Lower lobe of right lung (tissue), 2 donors: ENCODE measurements around the gene CCDC86. TPM values are rescaled to one million over a fixed set of nuclear protein-coding genes. Genes with fewer than 3 reads are reported as not detected.
A peak's percentile ranks its signal among the peaks of the same experiment; 100 is the strongest.

ENCODE experiments used
- ATAC-seq, 2 donors: fragments of 200-7000 bp; cut with Tn5 transposase; one replicate each; pipeline ENCODE4 v1.9.1; 2020 to 2022; ENCODE audit warnings: mild to moderate bottlenecking in 2 of 2, moderate library complexity in 2 of 2
- DNase-seq: peaks from one replicate; pipeline ENCODE4 v3.0.0-alpha.2; 2020
- H3K27ac ChIP-seq: fragments of 200-600 bp; one replicate; pipeline ENCODE4 v1.8.0; 2022
- H3K27me3 ChIP-seq: fragments of 200-600 bp; one replicate; pipeline ENCODE4 v1.8.0; 2022; ENCODE audit warnings: low read depth
- H3K36me3 ChIP-seq: fragments of 200-600 bp; one replicate; pipeline ENCODE4 v1.8.0; 2022; ENCODE audit warnings: mild to moderate bottlenecking
- H3K4me1 ChIP-seq: fragments of 200-600 bp; one replicate; pipeline ENCODE4 v1.8.0; 2022
- H3K4me3 ChIP-seq: fragments of 200-600 bp; one replicate; pipeline ENCODE4 v1.8.0; 2022; ENCODE audit warnings: mild to moderate bottlenecking
- H3K9me3 ChIP-seq: fragments of 200-600 bp; one replicate; pipeline ENCODE4 v1.8.0; 2022
- intact Hi-C: fragments of 100-400 bp; cut with DNase I; formaldehyde crosslinking; loops from one replicate; pipeline ENCODE4 v1.11.0; 2022
- total RNA-seq: library from RNA; stranded (reverse); fragmentation: NEBNext Ultra II Directional; extraction: Animal tissue kit (Norgen Biotek cat#: 25700); gene quantifications from one replicate; pipeline ENCODE4 v1.2.1, GENCODE V29; 2021
- TF ChIP-seq, protein P1 (sequence below): fragments of 200-600 bp; IDR thresholded peaks from one replicate; pipeline ENCODE4 v1.8.0; 2022; ENCODE audit warnings: antibody characterized with exemption, mild to moderate bottlenecking
- donor health status: DM: no; HTN: yes; CAD: no; lungs with severe emphysema.

CCDC86 gene
- total RNA-seq, 1 donor from 2014 or later: 12.6 TPM

DNA sequence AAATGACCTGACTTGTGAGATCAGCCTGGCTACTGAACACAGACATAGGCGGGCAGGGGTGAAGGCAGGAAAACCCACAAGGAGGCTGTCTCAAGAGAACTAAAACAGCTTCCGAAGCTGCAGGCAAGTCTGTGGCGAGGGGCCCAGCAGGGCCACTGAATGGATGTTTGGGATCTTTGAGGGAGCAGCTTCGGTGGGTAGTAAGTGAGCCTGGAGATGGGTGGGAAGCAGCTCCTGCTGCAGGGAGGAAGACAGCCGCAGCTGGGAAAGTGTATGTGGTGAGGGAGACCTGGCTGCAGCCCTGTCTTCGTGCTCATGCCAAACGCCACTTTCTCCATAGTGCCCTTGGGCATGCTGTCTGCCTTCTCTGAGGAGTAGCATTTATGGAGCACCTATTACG is 3.4 kb downstream of the CCDC86 start:
- peaks cover 31% of the 10 kb centered on the region for H3K36me3 ChIP-seq
- DNase-seq (no peak), ATAC-seq (no peak)
- TF ChIP-seq, protein P1, sequence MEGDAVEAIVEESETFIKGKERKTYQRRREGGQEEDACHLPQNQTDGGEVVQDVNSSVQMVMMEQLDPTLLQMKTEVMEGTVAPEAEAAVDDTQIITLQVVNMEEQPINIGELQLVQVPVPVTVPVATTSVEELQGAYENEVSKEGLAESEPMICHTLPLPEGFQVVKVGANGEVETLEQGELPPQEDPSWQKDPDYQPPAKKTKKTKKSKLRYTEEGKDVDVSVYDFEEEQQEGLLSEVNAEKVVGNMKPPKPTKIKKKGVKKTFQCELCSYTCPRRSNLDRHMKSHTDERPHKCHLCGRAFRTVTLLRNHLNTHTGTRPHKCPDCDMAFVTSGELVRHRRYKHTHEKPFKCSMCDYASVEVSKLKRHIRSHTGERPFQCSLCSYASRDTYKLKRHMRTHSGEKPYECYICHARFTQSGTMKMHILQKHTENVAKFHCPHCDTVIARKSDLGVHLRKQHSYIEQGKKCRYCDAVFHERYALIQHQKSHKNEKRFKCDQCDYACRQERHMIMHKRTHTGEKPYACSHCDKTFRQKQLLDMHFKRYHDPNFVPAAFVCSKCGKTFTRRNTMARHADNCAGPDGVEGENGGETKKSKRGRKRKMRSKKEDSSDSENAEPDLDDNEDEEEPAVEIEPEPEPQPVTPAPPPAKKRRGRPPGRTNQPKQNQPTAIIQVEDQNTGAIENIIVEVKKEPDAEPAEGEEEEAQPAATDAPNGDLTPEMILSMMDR: no peak
- H3K9me3 ChIP-seq: no peaks in the 10 kb centered on the region
- no peak overlapping the region for H3K27ac ChIP-seq
- peaks cover 36% of the 10 kb centered on the region for H3K4me1 ChIP-seq
- intact Hi-C loops: no loop called here
- no peaks in the 10 kb centered on the region for H3K27me3 ChIP-seq
- H3K4me3 ChIP-seq: no peak overlapping the region

DNA sequence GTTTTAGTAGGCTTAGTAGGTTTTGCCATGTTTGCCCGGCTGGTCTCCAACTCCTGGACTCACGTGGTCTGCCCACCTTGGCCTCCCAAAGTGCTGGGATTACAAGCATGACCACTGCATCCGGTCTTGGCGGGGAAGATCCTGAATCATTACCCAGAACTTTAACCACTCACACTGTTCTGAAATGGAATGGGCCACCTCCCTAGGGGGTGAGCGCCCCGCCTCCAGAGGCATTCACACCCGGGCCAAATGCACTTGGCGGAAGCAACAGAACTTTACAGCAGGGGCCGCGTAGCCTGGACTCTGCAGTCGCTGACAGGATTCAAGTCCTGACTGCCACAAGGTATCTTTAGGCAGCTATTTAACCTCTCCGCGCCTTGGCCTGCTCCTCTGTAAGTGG is 5.4 kb downstream of the CCDC86 start:
- H3K36me3 ChIP-seq: peaks cover 51% of the 10 kb centered on the region
- peaks cover 25% of the 10 kb centered on the region for H3K4me1 ChIP-seq
- TF ChIP-seq, protein P1: no peak
- ATAC-seq (no peak), DNase-seq (no peak)
- no peak overlapping the region for H3K27ac ChIP-seq
- no peaks in the 10 kb centered on the region for H3K27me3 ChIP-seq
- H3K4me3 ChIP-seq: no peak overlapping the region
- intact Hi-C loops: no loop called here
- no peaks in the 10 kb centered on the region for H3K9me3 ChIP-seq

DNA sequence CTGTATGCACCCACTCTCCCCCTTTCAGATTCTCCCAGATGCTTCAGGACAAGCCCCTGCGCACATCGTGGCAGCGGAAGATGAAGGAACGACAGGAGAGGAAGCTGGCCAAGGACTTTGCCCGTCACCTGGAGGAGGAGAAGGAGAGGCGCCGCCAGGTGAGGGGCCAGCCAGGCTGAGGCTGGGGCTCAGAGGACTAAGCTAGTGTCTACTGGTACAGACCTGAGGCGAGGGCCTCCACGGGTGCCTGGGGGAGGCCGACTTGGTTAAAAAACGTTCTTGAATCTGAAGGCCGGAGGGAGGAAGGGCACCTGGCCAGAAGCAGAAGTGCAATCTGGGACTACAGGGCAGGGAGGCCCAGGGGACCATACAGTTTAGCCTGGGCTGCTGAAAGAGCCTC is 6.0 kb downstream of the CCDC86 start:
- Histone ChIP-seq H3K36me3 (peaks cover 51% of the 10 kb centered on the region), H3K27ac (no peak overlapping the region), H3K27me3 (no peaks in the 10 kb centered on the region), H3K4me3 (no peak overlapping the region), H3K9me3 (no peaks in the 10 kb centered on the region), H3K4me1 (peaks cover 19% of the 10 kb centered on the region)
- DNase-seq: no peak
- intact Hi-C loops: no loop called here
- TF ChIP-seq, protein P1: no peak
- no peak for ATAC-seq

DNA sequence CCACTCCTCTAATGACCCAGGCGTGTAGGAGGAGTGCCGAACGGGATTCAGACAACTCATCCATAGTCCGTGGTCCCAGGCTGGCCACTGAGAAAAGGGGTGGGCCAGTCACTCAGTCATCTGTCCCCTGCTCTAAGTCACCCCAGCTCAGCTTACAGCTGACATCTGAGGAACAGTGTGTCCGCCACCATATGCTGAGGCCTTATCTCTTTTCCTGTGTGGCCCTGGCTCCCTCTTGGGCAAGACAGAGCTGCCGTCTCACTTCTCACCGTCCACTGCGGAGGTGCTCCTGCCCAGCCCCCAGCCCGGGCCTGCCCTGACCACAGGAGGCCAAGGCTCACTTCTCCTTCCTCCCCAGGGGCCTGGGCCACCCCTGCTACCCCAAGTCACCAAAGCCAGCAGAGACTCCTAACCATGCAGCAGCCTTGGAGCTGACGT is 6.8 kb downstream of the CCDC86 start:
- DNase-seq (no peak), ATAC-seq (peak in 1 of 2 donors; percentile 2)
- Histone ChIP-seq H3K9me3 (no peaks in the 10 kb centered on the region), H3K27me3 (no peaks in the 10 kb centered on the region), H3K27ac (no peak overlapping the region), H3K36me3 (peaks cover 51% of the 10 kb centered on the region), H3K4me3 (no peak overlapping the region), H3K4me1 (peaks cover 11% of the 10 kb centered on the region)
- TF ChIP-seq, protein P1: no peak
- intact Hi-C loops: no loop called here

DNA sequence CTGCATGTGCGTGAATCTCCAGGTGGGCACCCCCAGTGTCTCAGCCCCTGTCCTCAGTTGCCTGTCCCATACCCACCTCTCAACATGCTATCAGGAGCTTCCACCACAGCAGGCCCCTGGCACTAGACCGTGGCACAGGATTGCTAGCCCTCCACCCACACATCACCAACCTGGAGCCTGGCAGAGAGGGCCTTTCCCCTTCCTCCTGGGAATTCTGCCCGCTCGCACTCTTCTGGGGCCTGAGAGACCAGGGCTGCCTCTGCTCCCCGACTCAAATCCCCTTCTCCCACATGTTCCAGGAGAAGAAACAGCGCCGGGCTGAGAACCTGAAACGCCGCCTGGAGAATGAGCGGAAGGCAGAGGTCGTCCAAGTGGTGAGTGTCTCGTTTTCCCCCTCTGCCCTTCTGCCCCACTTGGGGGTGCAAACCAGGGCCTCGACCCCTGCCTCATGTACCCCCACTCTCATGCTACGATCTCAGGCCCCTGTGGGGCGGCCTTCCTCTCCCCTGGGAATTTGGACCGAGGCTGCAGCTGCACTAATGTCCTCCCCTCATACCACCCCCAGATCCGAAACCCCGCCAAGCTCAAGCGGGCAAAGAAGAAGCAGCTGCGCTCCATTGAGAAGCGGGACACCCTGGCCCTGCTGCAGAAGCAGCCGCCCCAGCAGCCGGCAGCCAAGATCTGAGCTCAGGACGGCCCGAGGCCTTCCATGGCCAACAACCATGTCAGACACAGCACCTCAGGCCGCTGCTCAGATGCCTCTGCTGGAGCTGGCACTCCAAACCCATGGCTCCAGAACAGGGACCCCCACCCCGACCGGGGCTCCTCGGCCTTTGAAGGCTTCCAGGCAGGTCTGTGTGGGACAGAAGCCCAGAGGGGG is 8.0 kb downstream of the CCDC86 start:
- intact Hi-C loops: no loop called here
- no peaks in the 10 kb centered on the region for H3K27me3 ChIP-seq

More for the DNA sequence above, 8.0 kb downstream of the CCDC86 start:
- H3K4me1 ChIP-seq: no peaks in the 10 kb centered on the region
- H3K4me3 ChIP-seq: no peak overlapping the region
- no peak for ATAC-seq
- H3K27ac ChIP-seq: no peak overlapping the region
- peaks cover 51% of the 10 kb centered on the region for H3K36me3 ChIP-seq
- H3K9me3 ChIP-seq: no peaks in the 10 kb centered on the region
- TF ChIP-seq, protein P1: no peak
- DNase-seq: no peak
